Measurements from ENCODE around the gene GALNT14. TPM values are rescaled to one million over a fixed set of nuclear protein-coding genes. Genes with fewer than 3 reads are reported as not detected.

GALNT14 gene
- total and polyA plus RNA-seq, 8 donors = 1.5 to 8.3 (median 5.3) TPM

GRCh38 chr2:31053929-31054782, 84.1 kb downstream of the GALNT14 start:
- TF ChIP-seq CTCF (IDR thresholded peaks at IDR 0.05) = no peak
- no peaks in the 10 kb centered on the region for H3K27me3 ChIP-seq
- H3K36me3 ChIP-seq = no peaks in the 10 kb centered on the region
- no peak for DNase-seq
- H3K4me3 ChIP-seq = no peak overlapping the region
- no peak overlapping the region for H3K27ac ChIP-seq
- ATAC-seq = no peak
- peaks cover 0 to 7% of the 10 kb centered on the region in 2 donors for H3K4me1 ChIP-seq
- intact Hi-C loops (cut with DNase I) = no loop called here
- no peaks in the 10 kb centered on the region for H3K9me3 ChIP-seq

GRCh38 chr2:31052284-31052683, 86.0 kb downstream of the GALNT14 start:
- ATAC-seq = no peak
- Histone ChIP-seq H3K27me3 (no peaks in the 10 kb centered on the region), H3K36me3 (no peaks in the 10 kb centered on the region), H3K4me1 (peaks cover 0 to 7% of the 10 kb centered on the region in 2 donors), H3K27ac (peak overlapping the region in 1 of 2 donors; percentile 69), H3K9me3 (no peaks in the 10 kb centered on the region), H3K4me3 (no peak overlapping the region)
- no peak for DNase-seq
- intact Hi-C loops (cut with DNase I) = no loop called here
- TF ChIP-seq CTCF (IDR thresholded peaks at IDR 0.05) = no peak

GRCh38 chr2:31051258-31052140, 86.7 kb downstream of the GALNT14 start:
- ATAC-seq = no peak

GRCh38 chr2:31049916-31050588, 88.2 kb downstream of the GALNT14 start:
- ATAC-seq (no peak), DNase-seq (no peak)
- no peaks in the 10 kb centered on the region for H3K9me3 ChIP-seq
- H3K27ac ChIP-seq = no peak overlapping the region
- H3K4me1 ChIP-seq = peaks cover 0 to 7% of the 10 kb centered on the region in 2 donors
- H3K36me3 ChIP-seq = no peaks in the 10 kb centered on the region
- intact Hi-C loops (cut with DNase I) = no loop called here
- H3K27me3 ChIP-seq = no peaks in the 10 kb centered on the region
- H3K4me3 ChIP-seq = no peak overlapping the region
- no peak for TF ChIP-seq CTCF (IDR thresholded peaks at IDR 0.05)

More at GRCh38 chr2:31051258-31052140, 86.7 kb downstream of the GALNT14 start:
- intact Hi-C loops (cut with DNase I) = no loop called here
- H3K4me3 ChIP-seq = no peak overlapping the region
- peaks cover 0 to 7% of the 10 kb centered on the region in 2 donors for H3K4me1 ChIP-seq
- no peaks in the 10 kb centered on the region for H3K27me3 ChIP-seq
- peak overlapping the region in 1 of 2 donors; percentile 69 for H3K27ac ChIP-seq
- DNase-seq = no peak
- TF ChIP-seq CTCF (IDR thresholded peaks at IDR 0.05) = no peak
- H3K36me3 ChIP-seq = no peaks in the 10 kb centered on the region
- no peaks in the 10 kb centered on the region for H3K9me3 ChIP-seq
